GM23338 (cell line): ENCODE results near the gene LGALS16. TPM values are rescaled to one million over a fixed set of nuclear protein-coding genes. Genes with fewer than 3 reads are reported as not detected.

Experiments
- ATAC-seq: fragments of 200-7000 bp; cut with Tn5 transposase; 3 replicates; pipeline ENCODE4 v1.9.1; 2020
- DNase-seq: peaks from one replicate; pipeline ENCODE4 v3.0.0-alpha.2; 2015; ENCODE audit warnings: low spot score
- H2AFZ ChIP-seq: fragments of 200-600 bp; sonication (generic); 2 replicates; pipeline ENCODE4 v1.8.0; 2016; ENCODE audit warnings: antibody characterized with exemption, mild to moderate bottlenecking, moderate library complexity
- H3F3A ChIP-seq: fragments of 200-600 bp; sonication (generic); replicated peaks from 2 replicates; pipeline ENCODE4 v1.8.0; 2017; ENCODE audit warnings: antibody characterized with exemption, mixed run types, low read depth
- H3K27ac ChIP-seq: fragments of 200-600 bp; sonication (generic); 2 replicates; pipeline ENCODE4 v1.6.1; 2016; ENCODE audit warnings: low read depth
- H3K27me3 ChIP-seq: fragments of 200-600 bp; sonication (generic); 2 replicates; pipeline ENCODE4 v1.8.0; 2016; ENCODE audit warnings: mild to moderate bottlenecking, mixed run types, moderate library complexity; ENCODE audit not compliant: insufficient read depth
- H3K36me3 ChIP-seq: fragments of 200-600 bp; sonication (generic); 2 replicates; pipeline ENCODE4 v1.8.0; 2016; ENCODE audit warnings: mild to moderate bottlenecking; ENCODE audit not compliant: insufficient read depth
- H3K4me1 ChIP-seq: fragments of 200-600 bp; sonication (generic); 2 replicates; pipeline ENCODE4 v1.8.0; 2016; ENCODE audit warnings: mild to moderate bottlenecking, moderate library complexity; ENCODE audit not compliant: insufficient read depth
- H3K4me2 ChIP-seq: fragments of 200-600 bp; sonication (generic); 2 replicates; pipeline ENCODE4 v1.7.1; 2017; ENCODE audit warnings: mixed run types
- H3K4me3 ChIP-seq: fragments of 200-600 bp; sonication (generic); 2 replicates; pipeline ENCODE4 v1.6.1; 2016; ENCODE audit warnings: mixed run types
- H3K79me2 ChIP-seq: fragments of 200-600 bp; sonication (generic); replicated peaks from 2 replicates; pipeline ENCODE4 v1.8.0; 2017; ENCODE audit warnings: mild to moderate bottlenecking; ENCODE audit not compliant: insufficient read depth
- H3K9me2 ChIP-seq: fragments of 200-600 bp; sonication (generic); 2 replicates; pipeline ENCODE4 v1.8.0; 2017; ENCODE audit not compliant: insufficient read depth
- H4K20me1 ChIP-seq: fragments of 200-600 bp; sonication (generic); replicated peaks from 2 replicates; pipeline ENCODE4 v1.8.0; 2017; ENCODE audit warnings: mild to moderate bottlenecking; ENCODE audit not compliant: insufficient read depth
- H3K27ac Mint-ChIP-seq: 2 replicates; pipeline ENCODE4 v1.8.0; 2020; ENCODE audit warnings: inconsistent platforms, mild to moderate bottlenecking, moderate library complexity, mixed read lengths
- H3K27me3 Mint-ChIP-seq: 3 replicates; pipeline ENCODE4 v1.8.0; 2022; ENCODE audit warnings: low read depth, mild to moderate bottlenecking, moderate library complexity, mixed read lengths, inconsistent platforms; ENCODE audit not compliant: insufficient read depth, poor library complexity
- H3K36me3 Mint-ChIP-seq: 3 replicates; pipeline ENCODE4 v1.8.0; 2021; ENCODE audit warnings: low read depth, mild to moderate bottlenecking, inconsistent platforms, moderate library complexity, mixed read lengths
- H3K4me1 Mint-ChIP-seq: 3 replicates; pipeline ENCODE4 v1.8.0; 2020; ENCODE audit warnings: mild to moderate bottlenecking, inconsistent platforms, mixed read lengths
- H3K4me3 Mint-ChIP-seq: 3 replicates; pipeline ENCODE4 v1.8.0; 2021; ENCODE audit warnings: moderate library complexity, mild to moderate bottlenecking, inconsistent platforms, mixed read lengths
- H3K9me3 Mint-ChIP-seq: 3 replicates; pipeline ENCODE4 v1.8.0; 2020; ENCODE audit warnings: moderate library complexity, mild to moderate bottlenecking, inconsistent platforms, mixed read lengths
- CREB1 ChIP-seq: fragments of 250-450 bp; sonication (Bioruptor Pico); IDR thresholded peaks from 2 replicates; pipeline ENCODE4 v1.5.0; 2020; ENCODE audit warnings: low read depth, mild to moderate bottlenecking, moderate library complexity
- CTCF ChIP-seq, 2 experiments: fragments of 200-600 bp in 1 of 2; sonication (generic) in 1 of 2; conservative IDR thresholded peaks; 2 replicates each; pipeline versions ENCODE4 v1.5.1 to v1.6.1; 2016 to 2017; ENCODE audit warnings: antibody characterized with exemption in 2 of 2, low read depth in 2 of 2, mild to moderate bottlenecking in 2 of 2, moderate library complexity in 1 of 2
- ETS1 ChIP-seq: IDR thresholded peaks from 2 replicates; pipeline ENCODE4 v1.6.1; 2016; ENCODE audit warnings: antibody characterized with exemption
- JUNB ChIP-seq: IDR thresholded peaks from one replicate; pipeline ENCODE4 v1.6.1; 2016; ENCODE audit warnings: antibody characterized with exemption; ENCODE audit not compliant: unreplicated experiment
- NANOG ChIP-seq: IDR thresholded peaks from 2 replicates; pipeline ENCODE4 v1.6.1; 2016; ENCODE audit warnings: antibody characterized with exemption, borderline replicate concordance
- REST ChIP-seq: IDR thresholded peaks from one replicate; pipeline ENCODE4 v1.6.1; 2018; ENCODE audit warnings: antibody characterized with exemption; ENCODE audit not compliant: unreplicated experiment
- STAT1 ChIP-seq: IDR thresholded peaks from one replicate; pipeline ENCODE4 v1.6.1; 2016; ENCODE audit warnings: antibody characterized with exemption; ENCODE audit not compliant: unreplicated experiment
- ZNF114 ChIP-seq: fragments of 250-450 bp; sonication (Bioruptor Pico); IDR thresholded peaks from 2 replicates; pipeline ENCODE4 v1.5.0; 2020; ENCODE audit warnings: mild to moderate bottlenecking, moderate library complexity
- ZNF462 ChIP-seq: fragments of 250-450 bp; sonication (Bioruptor Pico); IDR thresholded peaks from 2 replicates; pipeline ENCODE4 v1.5.0; 2020; ENCODE audit warnings: mild to moderate bottlenecking, moderate library complexity
- polyA plus RNA-seq: library from polyadenylated mRNA; unstranded; fragments of >200 nt; fragmentation: Nextera tagmentation; extraction: Ambion mirVana; gene quantifications from 2 replicates; pipeline ENCODE4 v1.2.1, GENCODE V29; 2016
- total RNA-seq: library from RNA; depleted of rRNA; stranded (reverse); fragments of >200 nt; shearing (Covaris generic); gene quantifications from 2 replicates; pipeline ENCODE4 v1.2.3, GENCODE V29; 2014

Gene LGALS16
- total and polyA plus RNA-seq, 2 experiments from 2014 or later = not detected

- Histone ChIP-seq H2AFZ (no peak overlapping the region), H3F3A (no peaks in the 10 kb centered on the region), H3K4me1 (no peaks in the 10 kb centered on the region), H3K79me2 (no peaks in the 10 kb centered on the region), H4K20me1 (no peaks in the 10 kb centered on the region), H3K4me2 (no peak overlapping the region), H3K9me2 (peaks cover 3% of the 10 kb centered on the region; the same call in 1 of the 2 replicates), H3K27ac (no peak overlapping the region), H3K36me3 (no peaks in the 10 kb centered on the region), H3K4me3 (no peak overlapping the region), H3K27me3 (no peaks in the 10 kb centered on the region)
- DNase-seq (no peak), ATAC-seq (no peak)
- TF ChIP-seq CTCF (conservative IDR thresholded peaks at IDR 0.05; ENCODE audit: low read depth in 2 of 2) (no peak), REST (no peak), STAT1 (no peak), JUNB (no peak), CREB1 (CRISPR knock-in tag) (no peak), ETS1 (no peak), NANOG (no peak), ZNF114 (CRISPR knock-in tag) (no peak)
- Mint-ChIP-seq H3K9me3 (no peaks in the 10 kb centered on the region), H3K4me1 (peaks cover 3% of the 10 kb centered on the region; the same call in 1 of the 3 replicates), H3K4me3 (no peak overlapping the region), H3K36me3 (no peaks in the 10 kb centered on the region), H3K27me3 (no peaks in the 10 kb centered on the region), H3K27ac (no peak overlapping the region)
Measured at GRCh38 chr19:39698535-39698934, 42.8 kb downstream of the LGALS16 start.

GRCh38 chr19:39701291-39701690 is 45.6 kb downstream of the LGALS16 start:
- no peaks in the 10 kb centered on the region for H3K27me3 ChIP-seq
- H4K20me1 ChIP-seq = no peaks in the 10 kb centered on the region
- ATAC-seq = no peak
- no peaks in the 10 kb centered on the region for H3K4me1 Mint-ChIP-seq
- H2AFZ ChIP-seq = no peak overlapping the region
- no peak overlapping the region for H3K4me3 Mint-ChIP-seq
- DNase-seq = no peak
- H3K36me3 Mint-ChIP-seq = no peaks in the 10 kb centered on the region
- H3K36me3 ChIP-seq = no peaks in the 10 kb centered on the region
- H3K4me3 ChIP-seq = no peak overlapping the region
- H3K27me3 Mint-ChIP-seq = no peaks in the 10 kb centered on the region
- no peak overlapping the region for H3K4me2 ChIP-seq
- no peaks in the 10 kb centered on the region for H3F3A ChIP-seq
- no peaks in the 10 kb centered on the region for H3K79me2 ChIP-seq
- no peak overlapping the region for H3K27ac Mint-ChIP-seq
- no peak overlapping the region for H3K27ac ChIP-seq
- no peaks in the 10 kb centered on the region for H3K9me3 Mint-ChIP-seq
- no peaks in the 10 kb centered on the region for H3K4me1 ChIP-seq
- H3K9me2 ChIP-seq = peaks cover 3% of the 10 kb centered on the region; the same call in 1 of the 2 replicates
- TF ChIP-seq ZNF462 (no peak), NANOG (no peak)
